ENCODE data around the gene ADCY2. TPM values are rescaled to one million over a fixed set of nuclear protein-coding genes. Genes with fewer than 3 reads are reported as not detected.

The ADCY2 gene
- total RNA-seq, 2 experiments from 2014 or later = not detected

DNA sequence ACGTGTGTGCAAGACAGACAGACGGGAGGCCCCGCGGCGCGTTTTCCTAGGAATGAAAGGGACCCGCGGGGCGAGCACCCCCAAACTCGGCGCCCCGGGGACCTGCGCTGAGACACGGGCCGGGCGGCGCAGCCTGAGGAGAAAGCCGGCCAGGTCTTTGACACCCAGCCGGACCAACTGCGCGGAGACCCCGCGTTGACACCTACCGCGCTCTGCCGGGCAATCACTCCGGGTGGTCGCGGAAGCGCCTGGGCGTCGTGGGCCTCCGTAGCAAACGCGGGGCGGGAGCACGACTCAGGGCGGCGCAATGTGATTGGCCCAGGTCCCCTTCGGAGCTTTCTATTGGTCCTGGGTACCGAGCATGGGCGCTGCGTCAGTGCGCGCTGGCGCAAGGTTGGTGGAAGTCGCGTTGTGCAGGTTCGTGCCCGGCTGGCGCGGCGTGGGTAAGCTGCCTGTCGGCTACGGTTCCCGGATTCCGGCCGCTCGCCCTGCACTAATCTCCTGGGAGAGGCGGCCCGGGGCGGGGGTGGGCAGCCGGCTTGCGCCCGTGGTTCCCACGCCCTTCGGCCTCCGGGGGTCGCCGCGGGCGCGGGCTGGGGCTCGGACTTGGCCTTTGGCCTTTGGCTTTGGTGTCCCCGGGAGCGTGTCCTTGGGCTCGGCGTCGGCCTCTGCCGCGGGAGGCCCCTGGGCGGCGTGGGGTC lies 473.0 kb downstream of the ADCY2 start, which contains the start of the genes FASTKD3 and MTRR:
TSS of gene FASTKD3 (minus strand) at position 259 of the 701 bp plus-strand sequence. CDS start 948 bp downstream, outside the sequence.
TSS of gene MTRR (plus strand) at position 376 of the 701 bp plus-strand sequence. CDS start 1,647 bp downstream, outside the sequence.
- ChIA-PET POLR2A (interaction anchor here (0.6 to 3.6 kb wide), 12 partner anchors 9 to 1084 kb away, joined by 3 to 16 read pairs (median 3); no protein-coding TSS in a partner anchor), CTCF (ENCODE audit: unreplicated experiment) (interaction anchor here (1.5 kb wide), 1 partner anchor 18 kb away, joined by 4 read pairs; no protein-coding TSS in a partner anchor)
- peak within 1 kb of the TSS; percentile 97 for H3K4me3 ChIP-seq (ENCODE audit: low read depth, low read length, poor library complexity, severe bottlenecking)
- H3K9me3 ChIP-seq (ENCODE audit: low read length) = no peaks in the 10 kb centered on the region
- no peak for TF ChIP-seq EZH2phosphoT487 (IDR thresholded peaks at IDR 0.05; ENCODE audit: borderline replicate concordance, low read depth, low read length)
- TF ChIP-seq, protein P1, sequence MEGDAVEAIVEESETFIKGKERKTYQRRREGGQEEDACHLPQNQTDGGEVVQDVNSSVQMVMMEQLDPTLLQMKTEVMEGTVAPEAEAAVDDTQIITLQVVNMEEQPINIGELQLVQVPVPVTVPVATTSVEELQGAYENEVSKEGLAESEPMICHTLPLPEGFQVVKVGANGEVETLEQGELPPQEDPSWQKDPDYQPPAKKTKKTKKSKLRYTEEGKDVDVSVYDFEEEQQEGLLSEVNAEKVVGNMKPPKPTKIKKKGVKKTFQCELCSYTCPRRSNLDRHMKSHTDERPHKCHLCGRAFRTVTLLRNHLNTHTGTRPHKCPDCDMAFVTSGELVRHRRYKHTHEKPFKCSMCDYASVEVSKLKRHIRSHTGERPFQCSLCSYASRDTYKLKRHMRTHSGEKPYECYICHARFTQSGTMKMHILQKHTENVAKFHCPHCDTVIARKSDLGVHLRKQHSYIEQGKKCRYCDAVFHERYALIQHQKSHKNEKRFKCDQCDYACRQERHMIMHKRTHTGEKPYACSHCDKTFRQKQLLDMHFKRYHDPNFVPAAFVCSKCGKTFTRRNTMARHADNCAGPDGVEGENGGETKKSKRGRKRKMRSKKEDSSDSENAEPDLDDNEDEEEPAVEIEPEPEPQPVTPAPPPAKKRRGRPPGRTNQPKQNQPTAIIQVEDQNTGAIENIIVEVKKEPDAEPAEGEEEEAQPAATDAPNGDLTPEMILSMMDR (conservative IDR thresholded peaks at IDR 0.05; ENCODE audit: low read length) = no peak
- H3K4me1 ChIP-seq (ENCODE audit: insufficient read depth, low read length, poor library complexity, severe bottlenecking) = peaks cover 64% of the 10 kb centered on the region
- H3K4me2 ChIP-seq (ENCODE audit: low read length) = peak within 1 kb of the TSS; percentile 90
- no TSS peak for BruUV-seq (replicated peaks)
- peaks cover 60% of the 10 kb centered on the region for H3K36me3 ChIP-seq (ENCODE audit: insufficient read depth, low read length)
- intact Hi-C loops (cut with micrococcal nuclease; ENCODE audit: unreplicated experiment) = no loop called here
- H2AFZ ChIP-seq (ENCODE audit: low read length) = peak within 1 kb of the TSS; percentile 79
- peaks cover 28% of the 10 kb centered on the region for H4K20me1 ChIP-seq (ENCODE audit: insufficient read depth, low read length)
- DNase-seq (ENCODE audit: low spot score) = peak; percentile 94
- H3K27ac ChIP-seq (ENCODE audit: low read depth, low read length, poor library complexity, severe bottlenecking) = peak within 1 kb of the TSS; percentile 55
- no peaks in the 10 kb centered on the region for H3K9me2 ChIP-seq (ENCODE audit: insufficient read depth, low read length)
- peaks cover 87% of the 10 kb centered on the region for H3K79me2 ChIP-seq (ENCODE audit: insufficient read depth, low read depth, low read length)

DNA sequence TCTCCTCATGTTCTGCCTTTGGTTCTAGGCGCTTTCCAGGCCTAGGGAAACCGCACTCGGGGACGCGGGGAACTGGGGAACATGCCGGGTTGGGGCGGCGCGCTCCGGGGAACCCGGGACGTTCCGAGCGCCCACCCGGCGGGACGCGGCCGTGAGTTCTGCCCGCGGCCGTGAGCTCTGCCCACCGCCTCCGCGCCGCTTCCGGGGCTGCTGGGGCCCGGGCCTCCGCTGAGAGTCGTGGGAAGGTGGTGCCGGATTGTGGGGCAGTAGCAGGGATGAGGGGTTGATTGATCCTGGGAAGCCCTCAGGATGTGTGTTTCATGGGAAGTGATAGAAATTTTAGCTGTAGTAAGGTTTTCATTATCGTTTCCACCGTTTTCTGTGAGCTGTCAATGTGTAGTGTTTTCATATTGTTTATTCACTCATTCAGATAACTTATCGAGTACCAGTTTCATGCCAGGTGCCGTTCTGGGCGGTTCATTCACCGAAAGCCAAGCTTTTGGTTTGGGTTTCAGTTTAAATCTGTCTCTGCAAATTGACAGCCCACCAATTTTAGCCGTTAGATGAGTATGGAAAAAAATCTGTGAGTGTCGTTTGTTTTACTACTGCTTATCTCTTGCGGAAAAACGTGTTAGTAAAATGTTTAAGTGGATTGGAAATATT lies 473.7 kb downstream of the ADCY2 start:
- POLR2A ChIA-PET = interaction anchor here (0.7 to 3.6 kb wide), 7 partner anchors 9 to 1084 kb away, joined by 3 to 16 read pairs (median 3); no protein-coding TSS in a partner anchor
- TF ChIP-seq, protein P1 (conservative IDR thresholded peaks at IDR 0.05; ENCODE audit: low read length) = no peak
- Histone ChIP-seq H4K20me1 (ENCODE audit: insufficient read depth, low read length) (peaks cover 28% of the 10 kb centered on the region), H3K9me3 (ENCODE audit: low read length) (no peaks in the 10 kb centered on the region), H3K9me2 (ENCODE audit: insufficient read depth, low read length) (no peaks in the 10 kb centered on the region), H3K4me1 (ENCODE audit: insufficient read depth, low read length, poor library complexity, severe bottlenecking) (peaks cover 64% of the 10 kb centered on the region), H2AFZ (ENCODE audit: low read length) (peak overlapping the region; percentile 51; the same call in 1 of the 2 replicates), H3K36me3 (ENCODE audit: insufficient read depth, low read length) (peaks cover 63% of the 10 kb centered on the region), H3K79me2 (ENCODE audit: insufficient read depth, low read depth, low read length) (peaks cover 90% of the 10 kb centered on the region), H3K4me3 (ENCODE audit: low read depth, low read length, poor library complexity, severe bottlenecking) (peak overlapping the region; percentile 97), H3K4me2 (ENCODE audit: low read length) (peak overlapping the region; percentile 90), H3K27ac (ENCODE audit: low read depth, low read length, poor library complexity, severe bottlenecking) (peak overlapping the region; percentile 55)
- CTCF ChIA-PET (ENCODE audit: unreplicated experiment) = no interaction called here
- peak; percentile 32 for DNase-seq (ENCODE audit: low spot score)
- intact Hi-C loops (cut with micrococcal nuclease; ENCODE audit: unreplicated experiment) = no loop called here
- BruUV-seq (replicated peaks) = no TSS peak

Measured in OCI-LY7 (cell line).